IPS-20b (cell line): Measurements from ENCODE around the gene BACE1.
"Not testable (repeated sequence)": the region's sequence is repeated elsewhere in the genome, so short reads cannot be mapped to it uniquely, and the experiment has no call there.

Experiments used
- H3K27ac ChIP-seq: one replicate; pipeline ENCODE4 v1.5.1; 2013; ENCODE audit warnings: low read length
- H3K27me3 ChIP-seq: 2 replicates; pipeline ENCODE4 v1.6.1; 2013; ENCODE audit warnings: mild to moderate bottlenecking, low read length, inconsistent platforms; ENCODE audit not compliant: insufficient read depth
- H3K36me3 ChIP-seq: 2 replicates; pipeline ENCODE4 v1.6.1; 2013; ENCODE audit warnings: low read depth, mild to moderate bottlenecking, inconsistent platforms, low read length, moderate library complexity; ENCODE audit not compliant: insufficient read depth
- H3K4me1 ChIP-seq: 2 replicates; pipeline ENCODE4 v1.6.1; 2013; ENCODE audit warnings: mild to moderate bottlenecking, control low read depth, inconsistent platforms, low read length, moderate library complexity; ENCODE audit not compliant: insufficient read depth
- H3K4me3 ChIP-seq: 2 replicates; pipeline ENCODE4 v1.5.1; 2013; ENCODE audit warnings: mild to moderate bottlenecking, low read length, inconsistent platforms
- H3K9ac ChIP-seq: 2 replicates; pipeline ENCODE4 v1.6.1; 2013; ENCODE audit warnings: low read depth, mild to moderate bottlenecking, inconsistent platforms, low read length, moderate library complexity
- H3K9me3 ChIP-seq: 2 replicates; pipeline ENCODE4 v1.6.1; 2013; ENCODE audit warnings: mild to moderate bottlenecking, low read depth, low read length, inconsistent platforms; ENCODE audit not compliant: insufficient read depth

The BACE1 gene

GRCh38 chr11:117327567-117328374 is 11.7 kb upstream of the BACE1 start, which contains the start of gene CEP164:
Gene CEP164 (plus strand): TSS chr11:117327854. CDS start chr11:117338587, 10,733 bp downstream.
- Histone ChIP-seq H3K27ac (no peak within 1 kb of the TSS), H3K4me1 (no peaks in the 10 kb centered on the region), H3K9ac (peak within 1 kb of the TSS; percentile 82; the same call in 1 of the 2 replicates), H3K36me3 (no peaks in the 10 kb centered on the region), H3K4me3 (peak within 1 kb of the TSS; percentile 90), H3K9me3 (no peaks in the 10 kb centered on the region), H3K27me3 (0 out of 2 replicates have a peak, but pooled peaks cover 7% of the 10 kb centered on the region)

- not testable (repeated sequence) for H3K4me1 ChIP-seq, H3K9ac ChIP-seq, H3K36me3 ChIP-seq, H3K27me3 ChIP-seq, H3K27ac ChIP-seq, H3K9me3 ChIP-seq
- peak overlapping the region; percentile 90; the same call in 1 of the 2 replicates for H3K4me3 ChIP-seq
Observed at GRCh38 chr11:117327255-117327566, 11.2 kb upstream of the BACE1 start.

GRCh38 chr11:117319214-117319840 is 3.3 kb upstream of the BACE1 start:
- Histone ChIP-seq H3K4me3 (no peak overlapping the region), H3K27me3 (peaks cover 11% of the 10 kb centered on the region), H3K9ac (no peak overlapping the region), H3K27ac (no peak overlapping the region), H3K9me3 (no peaks in the 10 kb centered on the region), H3K36me3 (no peaks in the 10 kb centered on the region), H3K4me1 (peaks cover 5% of the 10 kb centered on the region; the same call in 1 of the 2 replicates)

- Histone ChIP-seq H3K27ac (no peak overlapping the region), H3K4me3 (no peak overlapping the region), H3K4me1 (peaks cover 5% of the 10 kb centered on the region; the same call in 1 of the 2 replicates), H3K27me3 (peaks cover 11% of the 10 kb centered on the region), H3K9ac (no peak overlapping the region), H3K9me3 (no peaks in the 10 kb centered on the region), H3K36me3 (no peaks in the 10 kb centered on the region)
Observed at GRCh38 chr11:117318738-117319137, 2.7 kb upstream of the BACE1 start.

DNA sequence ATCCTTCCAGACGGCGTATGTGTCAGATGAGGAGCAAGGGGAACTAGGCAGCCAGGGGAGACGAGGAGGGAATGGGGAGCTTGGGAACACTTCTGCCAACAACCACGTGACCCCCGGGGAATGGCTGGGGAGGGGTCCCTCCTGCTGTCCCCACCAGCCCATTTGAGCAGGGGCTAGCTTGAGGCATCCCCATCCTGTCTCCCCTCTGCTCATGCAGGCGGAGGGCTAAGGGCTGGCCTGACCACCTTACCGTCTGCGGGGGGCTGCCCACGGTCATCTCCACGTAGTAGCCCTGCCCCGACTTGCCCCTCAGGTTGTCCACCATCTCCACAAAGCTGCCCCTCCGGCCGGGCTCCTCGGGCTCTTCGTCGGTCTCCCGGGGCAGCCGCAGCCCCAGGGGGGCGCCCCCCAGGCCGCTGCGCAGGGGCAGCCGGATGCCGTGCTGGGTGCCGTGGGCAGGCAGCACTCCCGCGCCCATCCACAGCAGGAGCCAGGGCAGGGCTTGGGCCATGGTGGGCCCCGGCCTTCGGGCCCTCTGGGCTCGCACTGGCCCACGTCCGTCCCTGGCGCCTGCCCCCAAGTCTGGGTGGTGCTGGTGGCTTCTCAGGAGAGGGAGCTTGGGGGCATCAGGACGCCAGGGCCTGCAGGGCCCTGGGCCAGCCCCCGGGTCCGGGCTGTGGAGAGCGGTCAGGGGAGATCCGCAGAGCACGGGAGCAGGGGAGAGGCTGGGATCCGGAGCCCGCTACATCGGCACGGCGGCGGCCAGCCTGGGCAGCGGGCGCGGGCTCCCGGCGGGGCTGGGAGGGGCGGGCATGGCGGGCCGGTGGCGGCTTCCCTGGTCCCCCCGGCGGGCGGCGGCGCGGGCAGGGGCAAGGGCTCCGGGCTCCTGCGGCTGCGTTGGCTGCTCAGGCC is 515 bp downstream of the BACE1 start:
- peak overlapping the region; percentile 72 for H3K4me3 ChIP-seq
- H3K36me3 ChIP-seq = no peaks in the 10 kb centered on the region
- no peaks in the 10 kb centered on the region for H3K9me3 ChIP-seq
- no peak overlapping the region for H3K27ac ChIP-seq
- H3K27me3 ChIP-seq = peaks cover 11% of the 10 kb centered on the region
- H3K9ac ChIP-seq = no peak overlapping the region
- peaks cover 5% of the 10 kb centered on the region; the same call in 1 of the 2 replicates for H3K4me1 ChIP-seq

- Histone ChIP-seq H3K9me3 (no peaks in the 10 kb centered on the region), H3K27me3 (peaks cover 11% of the 10 kb centered on the region), H3K36me3 (no peaks in the 10 kb centered on the region), H3K4me1 (peaks cover 5% of the 10 kb centered on the region; the same call in 1 of the 2 replicates), H3K27ac (no peak overlapping the region), H3K4me3 (peak overlapping the region; percentile 72), H3K9ac (no peak overlapping the region)
Observed at GRCh38 chr11:117314840-117315239, 1.2 kb downstream of the BACE1 start.

DNA sequence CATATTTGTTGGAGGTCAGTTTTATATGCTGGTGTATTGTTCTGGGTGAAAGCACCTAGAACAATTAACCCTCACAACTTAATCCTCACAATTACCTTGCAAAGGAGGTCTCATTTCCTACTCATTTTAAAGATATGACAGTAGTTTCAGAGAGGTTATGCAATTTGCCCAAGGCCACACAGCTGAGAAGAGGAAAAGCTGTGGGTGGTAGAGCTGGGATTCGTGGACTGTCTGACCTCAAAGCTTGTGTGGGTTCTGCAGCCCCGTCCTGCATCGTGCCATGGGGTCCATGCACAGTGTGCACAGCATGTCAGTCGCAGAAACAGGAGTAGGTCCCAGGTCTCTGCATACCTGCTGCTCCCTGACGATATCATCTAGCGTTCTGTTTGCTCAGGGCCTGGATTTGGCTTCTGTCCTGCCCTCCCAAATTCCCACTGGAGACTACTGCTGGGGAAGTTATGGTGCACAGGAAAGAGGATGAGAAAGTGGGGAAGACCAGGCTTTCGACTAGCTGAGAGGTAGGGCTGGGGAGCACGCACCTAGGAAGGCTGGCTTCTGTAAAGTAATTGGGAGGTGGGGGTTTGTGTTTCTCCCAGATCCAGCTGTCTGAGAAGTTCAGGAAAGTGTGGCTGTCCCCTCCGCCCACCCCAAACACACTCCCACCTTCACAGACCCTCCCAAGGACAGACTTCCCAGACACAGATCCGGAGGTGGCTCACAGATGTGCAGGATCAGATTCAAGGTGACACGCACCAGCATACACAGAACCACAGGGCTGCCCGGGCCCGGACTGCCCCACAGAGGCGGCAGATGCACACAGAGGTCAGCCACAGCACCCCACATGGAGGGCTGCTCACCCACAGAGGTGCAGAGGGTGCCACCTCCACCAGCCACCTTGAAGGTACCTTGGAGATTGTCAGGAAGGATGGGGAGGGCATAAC is 2.0 kb downstream of the BACE1 start:
- H3K27me3 ChIP-seq = peaks cover 11% of the 10 kb centered on the region
- no peak overlapping the region for H3K4me3 ChIP-seq
- H3K9ac ChIP-seq = no peak overlapping the region

GRCh38 chr11:117313091-117313490 is 3.0 kb downstream of the BACE1 start:
- Histone ChIP-seq H3K4me1 (peaks cover 5% of the 10 kb centered on the region; the same call in 1 of the 2 replicates), H3K36me3 (no peaks in the 10 kb centered on the region), H3K27me3 (peaks cover 11% of the 10 kb centered on the region), H3K27ac (no peak overlapping the region), H3K9me3 (no peaks in the 10 kb centered on the region), H3K9ac (no peak overlapping the region), H3K4me3 (no peak overlapping the region)

More for the DNA sequence above, 2.0 kb downstream of the BACE1 start:
- Histone ChIP-seq H3K36me3 (no peaks in the 10 kb centered on the region), H3K4me1 (peaks cover 5% of the 10 kb centered on the region; the same call in 1 of the 2 replicates), H3K9me3 (no peaks in the 10 kb centered on the region), H3K27ac (no peak overlapping the region)

DNA sequence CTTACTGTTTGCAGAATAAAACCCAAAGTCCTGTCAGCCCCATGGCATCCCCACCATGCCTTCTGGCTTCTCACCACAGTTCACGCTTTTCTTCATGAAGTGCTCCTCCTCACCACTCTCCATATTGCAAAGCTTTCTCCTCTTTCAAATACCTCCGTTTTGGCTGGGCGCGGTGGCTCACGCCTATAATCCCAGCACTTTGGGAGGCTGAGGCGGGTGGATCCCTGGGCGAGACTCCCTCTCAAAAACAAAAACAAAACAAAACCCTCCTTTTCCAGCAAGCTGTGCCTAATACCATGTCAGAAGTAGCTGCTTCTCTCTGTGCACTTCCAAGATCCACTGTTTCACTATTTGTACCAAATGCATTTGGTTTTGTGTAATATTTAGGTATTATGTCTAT is 6.7 kb downstream of the BACE1 start:
- Histone ChIP-seq H3K9ac (no peak overlapping the region), H3K27me3 (no peaks in the 10 kb centered on the region; the same call in 1 of the 2 replicates), H3K27ac (no peak overlapping the region), H3K36me3 (no peaks in the 10 kb centered on the region), H3K4me3 (no peak overlapping the region), H3K9me3 (no peaks in the 10 kb centered on the region), H3K4me1 (no peaks in the 10 kb centered on the region)

- Histone ChIP-seq H3K4me1 (peaks cover 9% of the 10 kb centered on the region), H3K36me3 (no peaks in the 10 kb centered on the region)
Observed at GRCh38 chr11:117305145-117305544, 10.9 kb downstream of the BACE1 start.

More at GRCh38 chr11:117305145-117305544, 10.9 kb downstream of the BACE1 start:
- Histone ChIP-seq H3K4me3 (no peak overlapping the region), H3K27ac (no peak overlapping the region), H3K27me3 (no peaks in the 10 kb centered on the region), H3K9ac (no peak overlapping the region), H3K9me3 (no peaks in the 10 kb centered on the region)
